GM12892 (cell line): ENCODE data around the gene COL15A1.

ENCODE experiments used
- POLR2A ChIP-seq: IDR thresholded peaks from 2 replicates; pipeline ENCODE4 v1.6.1; 2011; ENCODE audit warnings: low read depth, low read length, control low read depth
- POLR2AphosphoS5 ChIP-seq: IDR thresholded peaks from 2 replicates; pipeline ENCODE4 v1.6.1; 2011; ENCODE audit warnings: low read depth, low read length, control low read depth

- TF ChIP-seq POLR2AphosphoS5, result no peak
- no peak for TF ChIP-seq POLR2A
Observed at GRCh38 chr9:99108131-99108530, 164.4 kb downstream of the COL15A1 start.
